HG03025 (cell line): Measurements from ENCODE around the gene PRKCE.

Experiments used
- ATAC-seq: cut with Tn5 transposase; IDR thresholded peaks from one replicate; pipeline ENCODE4 v1.9.1; 2021; ENCODE audit warnings: mild to moderate bottlenecking, moderate library complexity; ENCODE audit not compliant: unreplicated experiment, low FRiP score

PRKCE gene

DNA sequence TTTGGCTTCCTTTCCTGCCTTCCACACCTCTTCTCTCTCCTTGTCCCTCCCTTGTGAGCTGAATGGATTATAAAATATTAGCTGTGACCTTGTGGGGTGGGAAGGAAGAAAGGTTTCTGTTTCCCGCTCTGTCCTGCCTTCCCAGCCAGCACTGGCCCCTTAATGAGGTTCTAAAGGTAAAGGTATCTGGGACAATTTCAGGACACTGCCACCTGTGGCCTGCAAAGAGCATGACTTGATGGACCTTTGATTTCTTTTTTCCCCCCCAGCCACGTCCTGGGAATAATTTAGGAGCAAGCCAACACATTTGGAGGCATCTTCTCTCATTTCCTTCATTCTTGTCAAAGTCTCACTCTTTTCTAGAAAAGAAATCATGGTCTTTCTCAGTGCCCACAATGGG, 399.0 kb downstream of the PRKCE start:
- ATAC-seq, result no peak

DNA sequence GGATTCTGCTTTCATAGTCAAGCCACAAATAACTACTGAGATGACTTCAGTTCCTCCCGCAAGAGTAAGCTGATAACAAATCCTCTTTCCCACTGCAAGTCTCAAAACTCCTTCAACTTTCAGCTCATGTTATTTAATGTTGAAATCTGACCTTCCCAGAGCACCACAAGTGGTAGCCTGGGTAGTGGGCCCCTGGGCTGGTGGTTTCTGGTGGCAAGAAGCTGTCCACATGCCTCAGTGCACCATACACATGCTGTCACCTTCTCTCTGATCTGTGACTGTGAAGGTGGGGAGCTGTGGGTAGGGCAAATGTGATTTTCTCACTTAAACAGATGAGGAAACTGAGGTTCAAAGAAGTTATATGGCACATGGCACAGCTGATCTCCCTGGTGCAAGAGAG, 399.6 kb downstream of the PRKCE start:
- ATAC-seq, result no peak

DNA sequence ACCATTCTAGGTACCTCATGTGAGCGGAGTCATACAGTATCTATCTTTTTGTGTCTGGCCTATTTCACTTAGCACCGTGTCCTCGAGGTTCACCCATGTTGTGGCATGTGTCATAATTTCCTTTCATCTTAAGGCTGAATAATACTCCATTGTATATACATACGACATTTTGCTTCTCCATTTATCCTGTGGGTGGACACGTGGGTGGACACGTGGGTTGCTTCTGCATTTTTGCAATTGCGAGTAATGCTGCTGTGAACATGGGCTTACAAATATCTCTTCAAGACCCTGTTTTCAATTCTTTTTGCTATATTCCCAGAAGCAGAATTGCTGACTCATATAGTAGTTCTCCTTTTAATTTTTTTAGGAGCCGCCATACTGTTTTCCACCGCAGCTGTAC, 402.1 kb downstream of the PRKCE start:
- ATAC-seq, result no peak

DNA sequence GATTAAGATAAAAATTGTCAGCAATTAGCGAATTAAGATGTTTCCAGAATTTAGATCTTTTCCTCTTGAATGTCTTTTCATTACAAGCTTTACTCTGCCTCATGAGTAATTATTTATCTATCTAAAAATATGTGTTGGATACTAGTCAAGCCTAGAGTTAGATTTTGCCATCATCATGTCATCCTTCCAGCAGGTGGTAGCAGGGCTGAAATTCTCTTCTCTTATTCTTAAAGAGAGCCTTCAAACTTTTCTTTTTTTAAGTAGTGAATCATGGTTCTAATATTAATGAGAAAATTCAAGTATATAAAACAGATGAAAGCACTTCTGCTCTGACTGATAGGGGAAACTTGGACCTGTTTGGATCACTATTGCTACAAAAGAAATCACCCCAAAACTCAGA, 405.1 kb downstream of the PRKCE start:
- ATAC-seq, result no peak

DNA sequence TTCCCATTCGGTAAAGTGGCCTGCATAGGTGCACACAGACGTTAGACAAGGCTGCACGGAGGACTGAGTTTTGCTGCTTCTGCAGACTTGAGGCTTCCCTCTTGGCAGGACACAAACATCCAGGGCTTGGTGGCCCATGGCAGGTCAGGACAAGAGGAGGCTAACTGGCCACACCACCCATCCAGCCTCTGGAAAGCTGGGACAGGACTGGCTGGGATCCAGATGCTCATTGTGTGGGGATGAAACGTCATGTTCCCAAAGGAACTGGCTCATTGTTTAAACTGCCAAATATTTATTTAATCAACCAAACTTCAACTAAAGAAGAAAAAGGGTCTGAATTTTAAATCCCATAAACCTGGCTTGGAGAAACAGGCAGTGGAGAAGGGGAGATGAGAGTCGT, 406.7 kb downstream of the PRKCE start:
- ATAC-seq, result no peak

DNA sequence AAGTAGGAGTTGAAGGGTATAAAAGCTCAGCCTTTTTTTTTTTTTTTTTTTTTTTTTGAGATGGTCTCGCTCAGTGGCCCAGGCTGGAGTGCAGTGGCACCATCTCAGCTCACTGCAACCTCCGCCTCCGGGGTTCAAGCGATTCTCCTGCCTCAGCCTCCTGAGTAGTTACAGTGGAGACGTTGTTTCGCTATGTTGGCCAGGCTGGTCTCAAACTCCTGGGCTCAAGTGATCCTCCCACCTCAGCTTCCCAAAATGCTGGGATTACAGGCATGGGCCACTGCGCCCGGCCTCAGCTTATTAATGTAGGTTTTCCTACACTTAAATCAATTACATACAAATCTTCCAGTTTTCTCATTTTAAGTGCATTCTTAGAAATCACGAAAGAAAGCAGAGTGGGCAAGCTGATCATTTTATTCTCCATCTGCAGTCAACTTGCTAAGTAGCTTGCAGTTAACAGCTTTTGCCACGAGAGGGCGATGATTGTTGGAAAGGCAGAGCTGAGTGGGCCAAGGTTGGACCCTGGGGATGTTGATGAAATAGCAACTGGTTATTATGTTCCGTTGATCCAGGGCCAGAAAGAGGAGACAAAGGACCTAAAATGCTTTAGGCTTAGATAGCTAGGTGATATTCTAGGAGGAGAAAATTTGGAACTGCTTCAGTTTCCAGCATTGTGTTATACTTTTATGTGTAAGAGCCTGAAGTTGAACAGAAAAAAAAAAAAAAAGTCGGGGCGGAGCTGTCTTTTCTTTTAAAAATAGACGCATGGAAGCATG, 411.4 kb downstream of the PRKCE start:
- ATAC-seq, result no peak

DNA sequence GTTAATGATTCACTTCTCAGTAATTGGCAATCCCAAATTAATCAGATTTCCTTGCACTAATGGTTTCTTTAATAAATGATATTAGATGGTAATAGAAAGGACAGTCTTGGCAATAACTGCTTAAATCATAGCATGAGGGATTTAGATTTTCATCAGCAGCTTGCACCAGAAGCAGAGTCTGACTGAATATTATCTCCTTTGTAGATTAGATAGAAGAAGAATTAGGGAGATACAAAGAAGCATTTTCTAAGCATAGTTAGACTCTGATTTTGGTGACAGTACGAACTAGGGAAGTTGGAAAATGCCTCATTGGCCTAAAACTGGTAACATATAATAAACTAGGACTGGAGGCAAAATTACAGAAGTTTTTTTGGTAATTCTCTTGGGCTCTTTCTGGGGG, 412.9 kb downstream of the PRKCE start:
- no peak for ATAC-seq

DNA sequence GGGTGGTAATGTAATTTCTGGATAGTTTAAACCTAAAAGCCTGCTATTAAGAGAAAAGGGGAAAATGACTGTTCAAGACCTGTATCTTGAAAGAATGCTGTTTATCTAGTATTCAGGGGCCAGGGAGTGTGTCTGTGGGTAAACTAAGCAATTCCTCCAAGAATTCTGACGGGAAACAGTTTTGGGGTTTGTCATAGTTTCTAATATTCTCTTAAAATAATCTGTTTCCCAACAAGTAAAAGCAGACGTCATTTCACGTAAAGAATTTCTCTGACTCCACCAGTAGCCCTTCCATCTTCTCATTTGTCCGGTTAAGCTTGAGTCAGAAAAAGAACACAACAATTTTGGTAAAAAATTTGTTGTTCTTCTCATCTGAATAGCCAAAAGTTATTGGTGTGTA, 413.7 kb downstream of the PRKCE start:
- no peak for ATAC-seq

DNA sequence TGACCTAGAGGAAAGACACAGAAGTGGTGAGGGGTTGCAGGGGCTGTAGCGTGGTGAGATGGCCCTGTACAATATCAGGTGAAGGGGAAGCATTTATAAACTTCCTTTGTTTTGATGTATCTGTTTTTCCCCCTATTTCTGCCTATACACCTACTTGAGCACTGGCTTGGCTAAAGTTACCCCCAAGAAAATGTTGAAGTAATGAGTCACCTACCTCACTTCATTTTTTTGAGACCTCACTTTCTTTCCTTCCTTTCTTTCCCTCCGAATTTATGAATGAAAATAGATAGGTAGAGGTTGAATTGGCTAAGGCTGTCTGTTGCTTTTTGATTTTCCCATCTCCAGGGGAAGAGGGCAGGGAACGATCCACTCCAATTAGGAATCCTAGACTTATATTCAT, 414.6 kb downstream of the PRKCE start:
- no peak for ATAC-seq

DNA sequence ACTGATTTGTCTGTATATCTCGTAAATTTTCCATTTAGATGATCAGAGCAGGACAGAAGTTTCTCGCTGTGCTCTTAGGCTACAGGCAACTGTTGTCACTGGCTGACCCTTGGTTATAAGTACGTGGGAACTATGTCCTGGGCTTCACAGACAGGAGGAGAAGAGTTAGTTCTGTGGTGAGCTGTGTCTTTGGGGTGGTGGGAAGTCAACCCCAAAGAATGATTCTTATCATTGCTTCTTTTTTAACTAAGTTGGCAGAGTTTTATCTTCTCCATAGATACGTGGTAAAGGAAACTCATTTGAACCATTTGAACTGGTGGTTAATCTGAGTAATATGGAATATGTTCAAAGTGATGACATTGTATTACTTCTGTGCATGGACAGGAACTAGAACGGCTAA, 415.1 kb downstream of the PRKCE start:
- no peak for ATAC-seq

DNA sequence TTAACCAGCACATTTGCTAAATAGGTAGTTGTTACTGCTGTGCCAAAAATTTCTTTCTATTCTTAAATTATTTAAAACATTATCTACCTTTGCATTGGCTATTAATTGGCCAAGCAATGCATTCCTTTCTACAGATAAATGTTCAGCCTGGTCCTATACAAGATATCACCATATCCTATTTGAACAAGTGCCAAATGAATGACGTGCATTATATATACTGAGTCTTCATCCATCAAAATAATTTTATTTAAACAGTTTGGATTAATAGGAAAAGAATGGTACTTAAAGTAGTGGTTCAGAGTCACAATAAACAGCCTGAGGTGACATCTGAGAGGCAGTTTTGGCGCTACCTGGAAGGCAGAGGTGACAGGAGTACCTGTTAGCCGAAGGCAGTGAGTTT, 415.6 kb downstream of the PRKCE start:
- no peak for ATAC-seq

DNA sequence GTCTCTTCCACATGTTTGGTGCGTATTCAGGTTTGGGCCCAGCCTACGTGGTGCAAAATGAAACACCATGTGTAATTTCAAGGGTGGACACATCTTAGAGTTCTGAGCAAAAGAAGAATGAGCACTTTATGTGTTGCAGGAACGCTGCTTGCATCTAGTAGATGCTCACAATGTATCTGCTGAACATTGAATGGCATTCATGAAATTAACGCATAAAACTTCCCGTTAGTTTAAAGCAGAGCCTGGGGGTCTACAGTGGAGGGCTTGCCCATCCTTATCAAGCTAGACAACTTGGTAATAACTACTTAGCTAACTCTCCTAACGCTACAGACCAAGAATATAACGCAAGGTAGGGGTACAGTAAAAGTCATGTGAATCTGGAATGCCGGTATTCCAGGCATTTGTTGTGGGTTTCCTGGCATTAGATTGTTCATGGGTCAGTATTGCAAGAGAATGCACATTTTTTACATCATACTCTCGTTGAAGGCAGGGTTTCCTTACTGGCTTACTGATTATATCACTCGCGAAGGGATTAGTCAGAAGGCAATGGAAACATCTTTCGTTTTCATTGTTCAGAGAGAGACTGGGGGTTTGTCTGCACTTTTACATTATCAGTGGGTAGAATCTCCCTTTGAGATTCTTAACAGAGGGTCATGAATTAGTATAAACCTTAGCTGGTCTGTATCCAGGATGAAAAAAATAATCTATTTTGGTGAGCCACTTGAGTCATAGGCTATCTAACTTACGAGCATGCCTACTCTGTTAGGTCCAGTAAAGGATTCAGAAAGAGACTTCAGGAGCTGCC, 416.2 kb downstream of the PRKCE start:
- no peak for ATAC-seq

DNA sequence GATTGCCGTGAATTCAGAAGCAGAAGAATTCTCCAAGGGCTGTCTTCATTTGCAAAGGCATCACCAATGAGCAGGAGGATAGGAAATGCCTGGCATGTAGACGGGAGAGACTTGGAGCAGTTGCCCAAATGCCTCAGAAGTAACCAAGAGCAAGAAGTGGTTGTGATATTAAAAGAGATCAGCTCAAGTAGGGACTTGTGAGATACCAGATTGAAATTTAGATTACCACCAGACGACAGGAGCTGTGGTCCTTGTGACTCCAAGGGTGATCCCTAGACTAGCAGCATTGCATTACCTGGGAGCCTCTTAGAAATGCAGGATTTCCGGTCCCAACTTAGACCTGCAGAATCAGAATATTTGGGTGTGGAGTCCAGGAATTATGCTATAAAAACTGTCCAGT, 417.2 kb downstream of the PRKCE start:
- ATAC-seq, result no peak

DNA sequence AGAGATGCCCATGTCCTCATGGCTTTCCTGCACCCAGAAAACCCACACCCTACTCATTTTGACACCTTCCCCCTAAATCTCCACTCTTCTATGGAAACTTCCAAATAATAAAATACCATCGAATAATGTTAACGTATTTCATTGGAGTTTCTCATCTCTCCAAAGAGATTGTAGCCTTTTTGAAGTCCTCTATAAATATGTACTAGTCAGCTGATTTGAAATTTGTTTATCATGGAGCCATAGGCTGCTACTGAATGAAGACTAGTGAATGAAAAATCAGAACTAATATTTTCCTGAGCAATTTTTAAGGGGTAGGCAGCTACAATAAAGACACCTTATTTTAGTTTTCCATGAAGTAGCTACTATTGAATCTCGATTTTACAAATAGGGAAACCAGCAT, 419.6 kb downstream of the PRKCE start:
- ATAC-seq, result no peak

DNA sequence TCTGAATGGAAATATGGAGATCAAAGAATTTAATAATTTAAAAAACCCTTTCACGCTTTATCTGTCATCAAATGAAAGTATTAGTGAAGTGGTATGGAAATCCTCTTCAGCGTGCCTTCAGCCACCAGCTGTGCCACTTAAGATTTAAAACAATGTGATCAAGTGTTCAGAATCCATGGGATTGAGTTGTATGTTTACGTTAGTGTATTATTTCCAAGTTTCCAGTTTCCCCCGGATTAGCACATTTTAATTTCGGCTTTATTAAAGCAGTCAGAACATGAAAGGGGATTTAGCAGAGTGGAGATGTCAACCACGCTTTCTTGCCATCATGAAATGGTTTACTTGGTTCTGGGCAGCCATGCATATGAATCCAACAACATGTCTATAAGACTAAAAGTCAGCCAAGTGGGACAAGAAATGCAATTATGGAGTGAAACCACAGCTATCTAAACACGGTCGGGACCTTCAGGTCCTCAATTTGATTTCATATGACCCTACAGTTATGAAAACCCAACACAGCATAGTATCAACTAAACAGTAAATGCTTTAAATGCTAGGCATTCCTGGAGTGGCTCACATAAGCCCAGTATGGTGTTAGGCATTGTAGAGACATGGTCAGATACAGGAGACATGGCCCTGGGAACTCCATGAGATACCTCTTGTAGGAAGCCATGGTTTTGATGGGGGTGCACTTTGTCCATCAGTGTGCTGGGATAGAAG, 420.8 kb downstream of the PRKCE start:
- no peak for ATAC-seq

DNA sequence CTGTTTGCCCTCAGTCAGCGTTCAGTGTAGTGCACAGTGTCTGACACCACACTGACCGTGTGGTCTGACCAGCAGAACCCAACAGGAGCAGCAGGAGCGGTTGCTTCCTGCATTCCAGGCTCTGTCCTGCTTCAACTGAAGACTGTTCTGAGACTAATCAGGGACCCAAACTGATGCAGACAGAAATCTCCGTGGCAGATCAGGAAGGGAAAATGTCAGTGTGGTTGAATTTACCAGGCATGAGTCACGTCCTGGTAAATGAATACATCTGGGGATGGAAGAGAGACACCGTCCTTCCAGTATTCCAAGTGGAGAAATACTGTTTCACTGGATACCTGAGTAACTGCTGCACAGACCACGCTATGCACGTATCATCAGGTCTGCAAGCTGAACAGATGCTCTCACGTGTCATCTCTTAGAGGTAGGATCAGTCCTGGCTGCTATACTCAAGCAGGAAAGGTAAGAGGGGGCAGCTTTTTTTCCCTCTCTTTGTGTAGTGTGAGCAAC, 422.1 kb downstream of the PRKCE start:
- no peak for ATAC-seq

DNA sequence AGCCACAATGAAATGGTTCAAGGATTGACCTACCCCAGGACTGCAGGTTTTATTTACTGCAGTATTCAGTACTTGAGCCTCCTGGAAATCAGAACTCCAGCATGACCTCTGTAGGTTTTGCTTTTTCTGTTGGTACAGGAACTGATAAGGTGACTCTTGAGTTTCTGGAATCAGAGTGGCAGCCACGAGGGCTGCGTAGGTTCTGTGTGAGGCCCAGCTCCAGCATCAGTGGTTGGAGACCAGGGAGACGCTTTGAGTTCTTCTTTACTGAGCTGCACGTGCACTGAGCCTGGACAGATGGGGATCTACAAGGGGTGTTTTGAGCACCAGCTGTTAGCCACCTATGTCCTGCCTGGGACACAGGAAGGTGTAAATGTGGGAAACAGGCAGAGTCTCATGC, 423.0 kb downstream of the PRKCE start:
- ATAC-seq, result no peak

DNA sequence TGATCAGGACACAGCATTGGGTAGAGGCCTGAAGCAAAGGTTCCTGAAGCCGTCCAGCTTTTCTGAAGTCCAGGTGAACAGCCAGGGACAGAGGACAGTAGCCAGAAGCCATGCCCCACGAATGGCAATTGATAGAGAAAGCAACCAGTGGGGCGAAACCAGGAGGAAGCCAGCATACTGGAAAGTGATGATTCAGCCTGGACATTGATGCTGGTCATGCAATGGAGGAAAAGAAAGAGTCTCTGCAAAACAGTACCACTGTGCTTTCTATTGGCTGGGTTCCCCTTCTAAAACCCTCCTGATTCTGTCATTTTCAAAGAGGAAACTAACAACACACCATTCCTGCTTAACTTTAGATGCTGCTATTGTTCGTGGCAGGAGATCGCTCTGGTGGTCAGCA, 424.4 kb downstream of the PRKCE start:
- no peak for ATAC-seq

DNA sequence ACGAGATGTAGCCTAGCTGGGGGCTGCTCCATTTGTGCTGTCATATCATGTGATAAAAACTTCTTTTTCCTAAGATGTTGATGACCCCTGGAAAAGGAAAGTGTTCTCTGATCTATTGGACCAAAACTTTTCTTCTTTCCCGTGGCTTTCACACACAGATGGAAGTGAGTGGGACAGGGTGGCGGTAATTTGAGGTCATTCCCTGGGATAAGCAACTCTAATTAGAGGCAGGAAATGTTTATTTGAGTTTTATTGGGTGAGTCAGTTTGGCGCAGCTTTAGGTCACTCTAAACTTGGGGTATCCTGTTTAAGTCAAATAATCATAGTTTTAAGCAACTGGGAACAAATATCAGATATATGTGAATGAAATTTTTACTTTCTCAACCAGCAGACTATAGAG, 424.8 kb downstream of the PRKCE start:
- no peak for ATAC-seq

DNA sequence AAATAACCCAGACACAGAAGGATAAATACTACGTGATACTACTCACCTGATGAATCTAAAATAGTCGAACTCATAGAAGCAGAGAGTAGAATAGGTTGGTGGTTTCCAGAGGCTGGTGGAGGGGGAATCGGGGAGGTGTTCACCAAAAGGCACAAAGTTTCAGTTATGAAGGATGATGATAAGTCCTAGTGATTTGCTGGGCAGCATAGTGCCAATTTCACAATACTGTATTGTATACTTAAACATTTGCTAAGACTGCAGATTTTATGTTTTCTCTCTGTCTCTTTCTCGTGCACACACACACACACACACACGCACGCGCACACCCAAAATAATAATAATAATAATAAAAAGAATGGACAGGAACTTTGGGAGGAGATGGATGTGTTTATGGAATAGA, 425.4 kb downstream of the PRKCE start:
- no peak for ATAC-seq

DNA sequence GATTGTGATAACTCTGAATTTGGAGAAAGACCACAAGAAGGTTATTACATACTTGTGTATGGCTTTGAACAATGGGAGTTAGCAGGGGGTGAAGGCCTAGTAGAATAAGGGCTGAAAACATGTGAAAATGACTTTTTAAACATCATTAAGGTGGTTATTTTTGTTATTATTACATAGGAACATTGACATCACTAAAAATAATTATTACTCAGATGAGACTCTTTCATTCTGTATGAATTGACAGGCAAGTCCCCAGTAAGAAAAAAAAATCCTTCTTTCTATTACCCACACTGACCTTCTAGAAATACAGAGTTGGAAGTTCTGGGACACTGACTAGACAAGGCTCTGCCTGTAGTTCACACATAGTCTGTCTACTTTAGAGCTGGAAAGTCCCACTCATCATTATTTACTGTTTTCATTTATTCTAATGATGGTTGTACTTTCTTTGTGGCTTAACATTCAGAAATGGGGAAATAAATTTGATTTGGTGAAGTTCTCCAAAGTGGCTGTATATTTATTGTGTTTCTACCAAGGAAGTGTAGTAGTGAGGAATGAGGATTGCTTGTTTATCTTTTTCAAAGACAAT, 426.1 kb downstream of the PRKCE start:
- no peak for ATAC-seq
